Upper lobe of left lung (tissue), 6 donors: ENCODE data around the gene TRIM7. TPM values are rescaled to one million over a fixed set of nuclear protein-coding genes. Genes with fewer than 3 reads are reported as not detected.
"Not testable (repeated sequence)": the region's sequence is repeated elsewhere in the genome, so short reads cannot be mapped to it uniquely, and the experiment has no call there.

Experiments
- ATAC-seq, 2 donors: fragments of 200-7000 bp; cut with Tn5 transposase; one replicate each; pipeline ENCODE4 v1.9.1; 2022; ENCODE audit warnings: mild to moderate bottlenecking in 2 of 2, moderate library complexity in 2 of 2; ENCODE audit not compliant: low FRiP score in 2 of 2
- DNase-seq, 2 donors: peaks; one replicate each; pipeline ENCODE4 v3.0.0-alpha.2; 2019 to 2020
- H3K27ac ChIP-seq, 4 donors: fragments of 200-600 bp; sonication (generic); one replicate each; pipeline ENCODE4 v1.5.1; 2016 to 2019
- H3K27me3 ChIP-seq, 4 donors: fragments of 200-600 bp; sonication (generic); one replicate each; pipeline ENCODE4 v1.5.1; 2017 to 2019
- H3K36me3 ChIP-seq, 4 donors: fragments of 200-600 bp; sonication (generic); one replicate each; pipeline ENCODE4 v1.5.1; 2016 to 2019
- H3K4me1 ChIP-seq, 4 donors: fragments of 200-600 bp; sonication (generic); one replicate each; pipeline ENCODE4 v1.5.1; 2018 to 2019
- H3K4me3 ChIP-seq, 4 donors: fragments of 200-600 bp; sonication (generic); one replicate each; pipeline ENCODE4 v1.5.1; 2017 to 2019; ENCODE audit warnings: mild to moderate bottlenecking in 2 of 4, moderate library complexity in 1 of 4
- H3K9me3 ChIP-seq, 4 donors: fragments of 200-600 bp; sonication (generic); one replicate each; pipeline ENCODE4 v1.5.1; 2018 to 2019
- CTCF ChIP-seq, 6 experiments: fragments of 450-650 bp in 4 of 6; fragments of 200-600 bp in 2 of 6; sonication (generic) in 2 of 6; IDR thresholded peaks; one replicate each; pipeline ENCODE4 v1.5.1; 2016 to 2019; ENCODE audit warnings: antibody characterized with exemption in 6 of 6
- EP300 ChIP-seq, 4 donors: sonication (generic); formaldehyde crosslinking; IDR thresholded peaks; one replicate each; pipeline ENCODE4 v1.5.1; 2017; ENCODE audit warnings: antibody characterized with exemption in 4 of 4, control low read depth in 2 of 4
- POLR2A ChIP-seq, 4 donors: fragments of 450-650 bp; IDR thresholded peaks; one replicate each; pipeline ENCODE4 v1.5.1; 2016 to 2017; ENCODE audit warnings: antibody characterized with exemption in 4 of 4, mild to moderate bottlenecking in 2 of 4
- POLR2AphosphoS5 ChIP-seq, 2 donors: sonication (generic); formaldehyde crosslinking; IDR thresholded peaks; one replicate each; pipeline ENCODE4 v1.5.1; 2017; ENCODE audit warnings: antibody characterized with exemption in 2 of 2
- WGBS, 2 donors: methylation state at CpG; one replicate each; pipeline ENCODE4 v1.1.5; 2017 to 2018; 5-methylcytosine and 5-hydroxymethylcytosine counted together
- total RNA-seq, 6 donors: library from RNA; depleted of rRNA in 4 of 6; stranded (reverse); fragments of >200 nt in 4 of 6; gene quantifications; one replicate each; pipeline versions ENCODE4 v1.1.0 to v1.2.1, GENCODE V29; 2016 to 2021
- donor health status: DM: no; HTN: no; CAD: no; lungs with moderate emphysema.
- donor health status: DM: no; HTN: yes; CAD: no; lungs with severe emphysema.

TRIM7 gene
- total RNA-seq, 6 donors from 2014 or later = 0.83 to 6.7 (median 2.9) TPM

DNA sequence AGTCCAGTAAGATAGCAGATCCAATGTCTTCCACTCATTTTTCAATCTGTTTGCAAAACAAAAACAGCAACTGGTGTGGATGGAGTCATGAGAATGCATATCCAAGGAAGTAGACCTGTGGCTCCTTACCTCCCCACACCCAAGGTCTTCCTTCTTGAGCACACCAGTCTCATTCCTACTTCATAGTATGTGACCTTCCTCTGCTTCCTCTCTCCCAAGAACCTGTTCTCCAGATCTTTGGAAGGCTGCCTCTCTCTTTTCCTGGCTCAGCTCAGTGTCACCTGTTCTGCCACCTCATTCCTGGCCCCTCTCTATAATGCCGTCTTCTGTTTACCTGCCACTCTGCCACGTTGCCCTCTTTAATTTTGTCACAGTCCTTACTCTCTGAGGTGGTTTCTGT, 7.9 kb upstream of the TRIM7 start:
- Histone ChIP-seq H3K4me1 (peaks cover 14 to 22% (median 17%) of the 10 kb centered on the region in 4 donors), H3K36me3 (no peaks in the 10 kb centered on the region), H3K27me3 (no peaks in the 10 kb centered on the region), H3K9me3 (no peaks in the 10 kb centered on the region), H3K27ac (no peak overlapping the region), H3K4me3 (no peak overlapping the region)
- DNase-seq (no peak), ATAC-seq (no peak)
- WGBS, 2 donors = 72 to 73% methylated on average over 2 of the region's 2 CpGs
- no peak for TF ChIP-seq POLR2A (IDR thresholded peaks at IDR 0.05)
- no peak for TF ChIP-seq EP300 (IDR thresholded peaks at IDR 0.05)
- TF ChIP-seq POLR2AphosphoS5 (IDR thresholded peaks at IDR 0.05) = no peak
- no peak for TF ChIP-seq CTCF (IDR thresholded peaks at IDR 0.05)

GRCh38 chr5:181212080-181212479, 7.1 kb upstream of the TRIM7 start:
- ATAC-seq = no peak
- H3K4me1 ChIP-seq = peaks cover 8 to 14% (median 12%) of the 10 kb centered on the region in 4 donors
- 93 to 94% methylated on average over 6 of the region's 6 CpGs for WGBS, 2 donors

GRCh38 chr5:181211208-181211607, 6.2 kb upstream of the TRIM7 start:
- Histone ChIP-seq H3K9me3 (no peaks in the 10 kb centered on the region), H3K4me3 (no peak overlapping the region), H3K27me3 (no peaks in the 10 kb centered on the region), H3K4me1 (peaks cover 5 to 17% (median 10%) of the 10 kb centered on the region in 4 donors), H3K36me3 (no peaks in the 10 kb centered on the region), H3K27ac (no peak overlapping the region)
- TF ChIP-seq CTCF (IDR thresholded peaks at IDR 0.05) (no peak), POLR2AphosphoS5 (IDR thresholded peaks at IDR 0.05) (no peak), EP300 (IDR thresholded peaks at IDR 0.05) (no peak)
- DNase-seq (no peak), ATAC-seq (no peak)
- 55 to 61% methylated on average over 7 of the region's 7 CpGs for WGBS, 2 donors

More at GRCh38 chr5:181212080-181212479, 7.1 kb upstream of the TRIM7 start:
- no peaks in the 10 kb centered on the region for H3K36me3 ChIP-seq
- no peak overlapping the region for H3K27ac ChIP-seq
- TF ChIP-seq CTCF (IDR thresholded peaks at IDR 0.05) = no peak
- no peak for TF ChIP-seq EP300 (IDR thresholded peaks at IDR 0.05)
- TF ChIP-seq POLR2AphosphoS5 (IDR thresholded peaks at IDR 0.05) = no peak
- TF ChIP-seq POLR2A (IDR thresholded peaks at IDR 0.05) = no peak
- DNase-seq = no peak
- H3K27me3 ChIP-seq = no peaks in the 10 kb centered on the region
- no peaks in the 10 kb centered on the region for H3K9me3 ChIP-seq
- H3K4me3 ChIP-seq = no peak overlapping the region

DNA sequence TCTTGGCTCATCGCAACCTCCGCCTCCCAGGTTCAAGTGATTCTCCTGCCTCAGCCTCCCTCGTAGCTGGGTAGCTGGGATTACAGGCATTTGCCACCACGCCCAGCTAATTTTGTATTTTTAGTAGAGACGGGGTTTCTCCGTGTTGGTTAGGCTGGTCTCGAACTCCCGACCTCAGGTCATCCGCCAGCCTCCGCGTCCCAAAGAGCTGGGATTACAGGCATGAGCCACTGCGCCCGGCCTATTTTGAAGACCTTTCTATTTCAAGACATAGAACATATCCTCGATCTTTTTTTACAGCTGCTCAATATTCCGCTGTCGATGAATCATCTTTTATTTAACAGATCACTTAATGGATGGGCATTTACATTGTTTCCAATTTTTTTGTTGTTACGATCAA, 5.7 kb upstream of the TRIM7 start:
- peaks cover 10 to 18% (median 12%) of the 10 kb centered on the region in 4 donors for H3K4me1 ChIP-seq
- not testable (repeated sequence) for H3K36me3 ChIP-seq, H3K4me3 ChIP-seq, H3K27ac ChIP-seq, H3K27me3 ChIP-seq, DNase-seq, ATAC-seq, H3K9me3 ChIP-seq
- WGBS, 2 donors = 83 to 88% methylated on average over 17 of the region's 17 CpGs

DNA sequence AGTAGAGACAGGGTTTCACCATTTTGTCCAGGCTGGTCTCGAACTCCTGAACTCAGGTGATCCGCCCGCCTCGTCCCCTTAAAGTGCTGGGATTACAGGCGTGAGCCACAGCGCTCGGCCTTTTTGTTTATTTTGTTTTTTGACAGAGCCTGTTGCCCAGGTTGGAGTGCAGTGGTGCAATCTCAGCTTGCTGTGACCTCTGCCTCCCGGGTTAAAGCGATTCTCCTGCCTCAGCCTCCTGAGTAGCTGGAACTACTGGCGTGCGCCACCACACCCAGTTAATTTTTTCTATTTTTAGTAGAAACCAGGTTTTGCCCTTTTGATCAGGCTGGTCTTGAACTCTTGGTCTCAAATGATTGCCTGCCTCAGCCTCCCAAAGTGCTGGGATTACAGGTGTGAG, 5.2 kb upstream of the TRIM7 start:
- not testable (repeated sequence) for H3K27me3 ChIP-seq, ATAC-seq, DNase-seq, H3K36me3 ChIP-seq, H3K27ac ChIP-seq, H3K9me3 ChIP-seq, H3K4me3 ChIP-seq
- WGBS, 2 donors = 69 to 87% methylated on average over 11 of the region's 11 CpGs
- peaks cover 15 to 23% (median 17%) of the 10 kb centered on the region in 4 donors for H3K4me1 ChIP-seq

- not testable (repeated sequence) for H3K27me3 ChIP-seq, H3K4me3 ChIP-seq, ATAC-seq, H3K27ac ChIP-seq, H3K9me3 ChIP-seq, DNase-seq, H3K36me3 ChIP-seq
- H3K4me1 ChIP-seq = peaks cover 21 to 35% (median 28%) of the 10 kb centered on the region in 4 donors
- 85 to 90% methylated on average over 24 of the region's 24 CpGs for WGBS, 2 donors
Measured at GRCh38 chr5:181209006-181209405, 4.0 kb upstream of the TRIM7 start.
